GM19372 (cell line): ENCODE data around the gene ATAD3B.
"Not testable (repeated sequence)": the region's sequence is repeated elsewhere in the genome, so short reads cannot be mapped to it uniquely, and the experiment has no call there.

Experiments
- ATAC-seq: cut with Tn5 transposase; IDR thresholded peaks from one replicate; pipeline ENCODE4 v1.9.1; 2021; ENCODE audit warnings: mild to moderate bottlenecking, low read depth, moderate library complexity; ENCODE audit not compliant: unreplicated experiment

The ATAD3B gene

DNA sequence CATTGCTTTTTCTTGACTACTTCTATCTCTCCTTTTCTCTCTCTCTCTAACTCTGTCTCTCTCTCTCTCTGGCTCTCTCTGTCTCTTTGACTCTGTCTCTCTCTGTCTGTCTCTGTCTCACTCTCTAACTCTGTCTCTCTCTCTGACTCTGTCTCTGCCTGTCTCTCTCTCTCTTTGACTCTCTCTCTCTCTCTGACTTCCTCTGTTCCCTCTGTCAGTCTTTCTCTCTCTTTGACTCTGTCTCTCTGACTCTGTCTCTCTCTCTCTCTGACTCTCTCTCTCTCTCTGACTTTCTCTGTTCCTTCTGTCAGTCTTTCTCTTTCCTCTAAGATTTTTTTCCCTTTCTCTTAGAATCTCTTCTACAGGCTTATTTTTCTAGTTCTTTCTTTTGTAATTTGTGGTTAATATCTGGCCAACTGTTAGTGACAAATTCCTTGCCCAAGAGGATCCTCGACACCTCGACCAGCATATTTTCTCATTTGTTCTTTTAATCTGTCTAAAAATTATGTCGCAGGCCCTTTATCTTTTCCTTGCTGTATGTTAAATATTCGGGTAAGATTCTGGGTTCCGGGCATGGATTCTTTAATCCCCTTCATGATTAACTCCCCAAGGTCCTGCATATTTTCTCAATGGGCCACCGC lies 22.3 kb upstream of the ATAD3B start, which contains the start of gene ATAD3C:
ATAD3C (plus strand) TSS at position 591 of the 641 bp plus-strand sequence. CDS start 995 bp downstream, outside the sequence.
- ATAC-seq: no peak

DNA sequence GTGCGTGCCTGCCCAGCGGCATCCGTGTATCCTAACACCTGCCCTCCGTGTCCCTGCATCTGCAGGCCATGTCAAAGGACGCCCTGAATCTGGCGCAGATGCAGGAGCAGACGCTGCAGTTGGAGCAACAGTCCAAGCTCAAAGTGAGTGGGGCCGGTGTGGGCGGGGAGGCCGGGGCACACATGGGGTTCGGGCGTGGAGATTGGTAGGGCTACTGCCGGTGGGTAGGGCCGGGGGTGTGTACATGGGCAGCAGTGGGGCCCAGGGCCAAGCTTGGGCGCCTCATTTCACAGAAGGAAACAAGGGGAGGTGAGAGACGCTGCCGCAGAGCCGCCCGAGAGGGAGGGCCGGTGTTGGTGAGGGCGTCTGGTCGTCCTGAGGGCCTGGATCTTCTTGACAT lies 20.9 kb upstream of the ATAD3B start:
- ATAC-seq: not testable (repeated sequence)

DNA sequence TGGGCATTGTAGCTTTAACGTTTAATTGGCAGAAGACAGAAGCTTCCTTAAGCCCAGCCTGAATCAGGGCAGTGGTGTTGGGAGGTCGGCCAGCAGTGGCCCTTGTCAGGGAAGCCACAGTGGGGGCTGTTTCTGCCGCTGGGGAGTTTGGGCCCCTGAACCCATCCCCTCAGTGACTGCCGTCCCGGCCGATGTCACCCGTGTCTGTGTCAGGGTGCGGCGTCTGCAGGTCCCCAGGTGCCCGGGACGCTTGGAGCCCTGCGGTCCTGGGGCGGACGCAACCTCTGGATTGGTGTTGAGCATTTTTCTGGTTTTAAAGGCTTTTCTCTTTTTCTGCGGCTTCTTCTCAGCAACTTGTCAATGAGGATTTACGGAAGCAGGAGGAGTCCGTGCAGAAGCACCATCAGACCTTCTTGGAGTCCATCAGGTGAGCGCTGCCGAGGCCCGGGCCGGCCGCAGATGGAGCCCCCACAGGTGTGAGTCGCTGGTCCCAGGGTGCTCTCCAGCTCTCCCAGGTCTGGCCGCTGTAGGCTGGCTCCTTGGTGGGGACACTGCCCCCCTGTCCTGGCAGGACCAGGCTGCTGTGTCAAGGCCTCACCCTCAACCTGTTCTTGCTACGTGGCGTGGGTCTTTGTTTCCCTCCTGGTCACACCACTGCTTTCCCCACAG lies 19.7 kb upstream of the ATAD3B start:
- ATAC-seq: no peak

DNA sequence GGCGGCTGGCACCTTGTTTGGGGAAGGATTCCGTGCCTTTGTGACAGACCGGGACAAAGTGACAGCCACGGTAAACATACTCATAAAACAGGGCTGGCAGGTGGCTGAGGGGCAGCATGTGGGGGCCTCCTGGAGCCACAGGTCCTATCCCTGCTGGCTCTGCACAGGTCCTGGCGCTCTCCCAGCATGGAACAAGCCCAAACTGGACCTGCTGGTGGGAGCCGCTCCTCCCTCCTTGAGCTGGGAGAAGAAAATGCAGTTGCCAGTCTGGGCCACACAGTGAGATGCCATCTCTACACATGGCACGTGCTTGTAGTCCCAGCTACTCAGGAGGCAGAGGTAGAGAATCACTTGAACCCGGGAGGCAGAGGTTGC lies 19.2 kb upstream of the ATAD3B start:
- ATAC-seq: not testable (repeated sequence)

DNA sequence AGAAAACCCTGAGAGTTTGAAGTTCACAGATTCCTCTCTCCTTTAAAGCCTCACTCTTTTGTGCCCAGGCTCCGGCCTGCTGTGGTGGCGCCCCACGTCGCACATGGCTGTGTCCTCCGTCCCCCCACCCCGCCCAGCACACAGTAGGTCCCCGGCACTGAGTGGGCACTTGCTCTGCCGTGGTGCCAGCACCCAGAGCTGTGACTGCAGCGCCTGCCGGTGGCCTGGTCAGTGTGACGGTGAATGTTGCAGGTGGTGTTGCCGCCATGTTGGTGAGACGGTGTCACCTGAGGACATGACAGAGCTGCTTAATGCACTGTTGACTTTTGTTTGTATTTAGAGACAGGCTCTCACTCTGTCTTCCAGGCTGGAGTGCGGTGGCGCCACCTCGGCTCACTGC lies 18.7 kb upstream of the ATAD3B start:
- no peak for ATAC-seq

DNA sequence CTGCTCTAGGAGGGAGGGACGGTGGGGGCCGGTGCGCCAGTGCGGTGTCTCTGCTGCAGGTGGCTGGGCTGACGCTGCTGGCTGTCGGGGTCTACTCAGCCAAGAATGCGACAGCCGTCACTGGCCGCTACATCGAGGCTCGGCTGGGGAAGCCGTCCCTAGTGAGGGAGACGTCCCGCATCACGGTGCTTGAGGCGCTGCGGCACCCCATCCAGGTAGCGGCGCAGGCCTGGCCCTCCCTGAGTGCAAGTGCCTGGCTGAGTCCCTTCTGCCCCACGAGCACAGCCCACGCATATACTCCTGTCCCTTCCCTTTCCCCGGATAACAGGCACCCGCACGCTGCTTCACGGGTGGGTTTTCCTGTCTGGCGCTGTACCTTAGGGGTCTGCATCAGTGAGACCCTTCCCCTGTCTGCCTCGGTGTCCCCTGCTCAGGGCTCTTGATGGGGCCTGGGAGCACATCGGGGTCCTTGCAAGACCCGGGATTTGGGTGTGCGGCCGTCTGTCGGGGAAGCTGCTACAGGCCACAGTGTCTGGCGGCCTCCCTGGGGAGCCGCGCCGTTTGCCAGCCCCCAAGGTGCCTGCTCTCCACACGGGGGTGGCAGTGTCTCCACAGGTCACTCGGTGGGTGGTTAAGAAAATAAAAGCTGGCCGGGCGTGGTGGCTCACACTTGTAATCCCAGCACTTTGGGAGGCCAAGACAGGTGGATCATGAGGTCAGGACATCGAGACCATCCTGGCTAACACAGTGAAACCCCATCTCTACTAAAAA lies 17.1 kb upstream of the ATAD3B start:
- not testable (repeated sequence) for ATAC-seq

DNA sequence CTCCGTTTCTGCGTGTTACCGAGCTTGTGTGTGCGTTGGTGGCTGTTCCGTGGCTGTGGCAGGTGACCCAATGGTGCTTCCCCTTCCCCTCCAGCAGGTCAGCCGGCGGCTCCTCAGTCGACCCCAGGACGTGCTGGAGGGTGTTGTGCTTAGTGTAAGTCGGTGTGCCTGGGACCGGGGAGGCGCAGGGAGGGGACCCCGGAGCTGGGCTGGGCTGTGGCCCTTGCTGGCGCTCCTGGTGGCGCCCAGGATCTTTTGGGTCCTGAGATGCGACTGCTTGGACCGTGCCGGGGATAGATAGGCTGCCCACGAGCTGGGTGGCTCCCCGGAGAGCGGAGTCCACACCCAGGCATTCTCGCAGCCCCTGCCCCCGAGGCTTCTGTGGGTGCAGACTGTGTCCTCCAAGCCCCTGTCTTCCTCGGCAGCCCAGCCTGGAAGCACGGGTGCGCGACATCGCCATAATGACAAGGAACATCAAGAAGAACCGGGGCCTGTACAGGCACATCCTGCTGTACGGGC lies 16.1 kb upstream of the ATAD3B start:
- ATAC-seq: no peak

DNA sequence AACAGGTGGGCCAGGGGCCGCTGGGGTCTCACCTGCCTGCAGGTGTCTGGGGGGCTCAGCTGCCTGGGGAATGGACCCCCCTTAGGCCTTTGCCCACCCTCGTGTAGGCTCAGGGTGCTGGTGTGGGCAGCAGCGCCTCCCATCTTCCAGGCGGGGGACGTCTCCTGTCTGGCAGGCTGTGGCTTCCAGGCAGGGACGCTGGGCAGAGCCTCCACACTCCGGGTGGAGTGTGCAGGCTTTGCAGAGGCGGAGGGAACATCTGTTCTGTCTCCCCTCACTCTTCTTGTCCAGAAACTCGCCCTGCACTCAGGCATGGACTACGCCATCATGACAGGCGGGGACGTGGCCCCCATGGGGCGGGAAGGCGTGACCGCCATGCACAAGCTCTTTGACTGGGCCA lies 15.6 kb upstream of the ATAD3B start:
- not testable (repeated sequence) for ATAC-seq

DNA sequence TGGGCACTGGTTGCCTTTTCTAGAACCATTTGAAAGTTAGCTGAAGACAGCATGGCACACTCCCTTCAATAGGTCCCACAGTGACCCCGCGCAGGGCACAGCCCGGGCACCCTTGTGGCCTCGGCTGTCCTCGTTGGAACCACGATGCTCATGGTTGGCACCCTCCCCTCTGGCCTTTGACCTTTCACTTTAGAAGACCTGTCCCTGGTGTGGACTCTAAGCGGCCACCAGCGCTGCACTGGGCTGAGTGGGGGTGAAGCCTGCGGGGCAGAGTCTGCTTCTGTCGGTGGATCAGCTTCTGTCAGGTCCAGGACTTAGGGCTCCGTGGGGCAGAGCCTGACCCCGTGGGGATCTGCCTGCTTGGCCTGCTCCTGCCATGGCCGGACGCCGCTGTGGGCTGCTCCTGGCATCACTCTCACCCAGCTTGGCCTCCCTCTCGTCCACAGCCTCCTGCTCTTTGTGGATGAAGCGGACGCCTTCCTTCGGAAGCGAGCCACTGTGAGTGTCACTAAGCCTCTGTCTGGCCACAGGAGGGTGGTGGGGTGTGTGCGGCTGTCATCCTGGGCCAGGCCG lies 14.8 kb upstream of the ATAD3B start:
- ATAC-seq: not testable (repeated sequence)

DNA sequence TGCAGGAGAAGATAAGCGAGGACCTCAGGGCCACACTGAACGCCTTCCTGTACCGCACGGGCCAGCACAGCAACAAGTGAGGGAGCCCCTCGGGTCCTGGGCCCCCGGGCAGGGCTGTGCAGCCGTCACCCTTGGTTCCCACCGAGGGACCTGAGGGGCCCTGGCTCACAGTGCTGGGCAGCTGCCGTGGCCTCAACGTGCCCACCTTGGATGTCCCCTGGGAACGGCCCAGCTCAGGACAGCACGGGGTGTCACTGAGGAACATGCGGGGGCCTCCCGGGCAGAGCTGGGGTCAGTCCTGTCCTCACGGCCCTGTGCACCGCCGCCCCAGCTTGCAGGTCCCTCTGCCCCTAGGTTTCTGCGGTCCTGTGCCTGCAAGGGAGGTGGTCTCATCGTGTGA lies 12.4 kb upstream of the ATAD3B start:
- not testable (repeated sequence) for ATAC-seq

DNA sequence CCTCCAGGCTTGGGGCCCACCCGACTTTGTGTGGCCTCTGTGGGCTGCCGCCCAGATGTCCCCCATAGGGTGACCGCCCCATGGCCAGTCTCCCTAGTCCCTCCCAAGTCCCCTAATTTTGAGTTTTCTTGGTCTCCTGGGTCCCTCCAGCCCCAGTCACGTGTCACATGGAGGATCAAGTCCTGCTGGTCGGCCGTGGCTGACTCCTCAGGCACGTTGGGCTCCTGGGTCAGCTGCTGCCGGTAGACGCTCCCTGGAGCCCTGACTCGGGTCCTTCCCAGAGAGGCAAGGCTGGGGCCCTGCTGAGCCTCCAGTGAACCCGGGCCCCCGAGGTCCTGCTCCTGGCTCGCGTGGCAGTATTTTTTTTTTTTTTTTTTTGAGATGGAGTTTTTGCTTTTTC lies 11.9 kb upstream of the ATAD3B start:
- ATAC-seq: not testable (repeated sequence)

DNA sequence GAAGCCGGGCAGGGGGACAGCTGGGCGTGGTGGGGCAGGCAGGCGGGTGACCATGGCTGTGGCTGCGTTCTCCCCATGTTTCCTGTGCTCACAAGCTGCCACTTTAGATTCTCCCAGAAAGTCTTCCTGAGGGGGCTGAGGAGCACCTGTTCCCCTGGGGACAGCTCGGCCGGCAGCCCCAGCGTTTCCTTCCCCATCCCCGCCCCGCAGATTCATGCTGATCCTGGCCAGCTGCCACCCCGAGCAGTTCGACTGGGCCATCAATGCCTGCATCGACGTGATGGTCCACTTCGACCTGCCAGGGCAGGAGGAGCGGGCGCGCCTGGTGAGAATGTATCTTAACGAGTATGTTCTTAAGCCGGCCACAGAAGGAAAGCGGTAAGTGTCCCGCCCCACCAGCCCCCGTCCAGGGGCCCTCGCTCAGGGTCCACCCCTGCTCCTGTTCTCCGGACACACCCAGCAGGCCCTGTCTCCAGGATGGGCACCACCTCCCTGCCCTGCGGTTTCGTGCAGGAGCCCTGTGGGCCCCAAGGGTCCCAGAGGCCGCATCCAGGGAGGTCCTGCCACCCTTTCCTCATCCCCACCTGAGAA lies 10.9 kb upstream of the ATAD3B start:
- ATAC-seq: no peak

DNA sequence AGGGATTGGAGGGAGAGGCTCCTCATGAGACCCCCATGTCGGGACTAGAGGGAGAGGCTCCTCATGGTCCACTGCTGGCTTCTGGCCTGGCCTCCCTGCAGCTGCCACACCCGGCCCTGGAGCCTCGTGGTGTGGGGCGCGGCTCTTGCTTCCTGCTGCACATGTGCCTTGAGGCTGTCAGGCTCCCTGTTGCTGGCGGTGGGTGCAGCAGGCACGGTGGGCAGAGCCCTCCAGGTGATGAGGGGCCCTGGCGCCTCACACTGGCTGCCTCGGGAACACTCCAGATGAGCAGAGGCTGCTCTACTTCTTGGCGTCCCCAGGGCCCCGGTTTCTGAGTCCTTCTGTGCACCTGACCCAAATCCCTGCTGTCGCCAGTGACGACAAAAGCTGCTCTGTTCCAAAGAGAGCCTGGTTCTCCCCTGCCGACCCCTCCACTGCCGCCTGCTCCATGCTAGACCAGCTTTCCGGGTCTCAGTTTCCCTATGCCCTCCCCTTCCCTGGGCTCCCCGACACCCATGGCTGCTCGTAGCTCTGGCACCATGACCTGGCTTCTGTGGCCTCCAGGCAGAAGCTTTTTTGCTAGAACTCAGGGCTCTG lies 9.7 kb upstream of the ATAD3B start:
- ATAC-seq: no peak

DNA sequence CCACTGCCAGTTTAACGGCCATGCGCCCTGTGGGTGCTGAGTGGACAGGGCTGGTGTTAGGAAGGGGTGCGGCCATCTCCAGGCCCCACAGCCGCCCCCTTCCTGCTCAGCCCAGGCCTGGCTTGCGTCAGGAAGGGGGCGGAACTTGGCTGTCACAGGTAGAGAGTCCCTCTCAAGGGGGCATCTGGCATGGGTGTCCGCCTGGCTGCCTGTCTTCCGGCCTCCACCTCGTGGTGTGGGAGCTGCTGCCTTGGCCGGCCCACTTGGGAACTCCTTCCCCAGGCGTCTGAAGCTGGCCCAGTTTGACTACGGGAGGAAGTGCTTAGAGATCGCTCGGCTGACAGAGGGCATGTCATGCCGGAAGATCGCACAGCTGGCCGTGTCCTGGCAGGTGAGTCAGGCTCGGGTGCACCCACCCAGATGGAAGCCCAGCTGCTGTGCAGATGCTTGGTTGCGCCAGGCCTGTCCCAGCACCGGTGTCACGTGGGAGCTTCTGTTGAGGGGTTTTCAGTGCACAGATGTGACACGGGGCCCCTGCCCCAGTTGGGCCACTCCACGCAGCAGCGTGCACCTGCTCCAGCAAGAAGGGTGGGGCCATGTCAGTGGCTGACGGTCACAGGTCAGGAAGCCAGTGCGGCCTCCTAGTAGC lies 9.1 kb upstream of the ATAD3B start:
- ATAC-seq: no peak

DNA sequence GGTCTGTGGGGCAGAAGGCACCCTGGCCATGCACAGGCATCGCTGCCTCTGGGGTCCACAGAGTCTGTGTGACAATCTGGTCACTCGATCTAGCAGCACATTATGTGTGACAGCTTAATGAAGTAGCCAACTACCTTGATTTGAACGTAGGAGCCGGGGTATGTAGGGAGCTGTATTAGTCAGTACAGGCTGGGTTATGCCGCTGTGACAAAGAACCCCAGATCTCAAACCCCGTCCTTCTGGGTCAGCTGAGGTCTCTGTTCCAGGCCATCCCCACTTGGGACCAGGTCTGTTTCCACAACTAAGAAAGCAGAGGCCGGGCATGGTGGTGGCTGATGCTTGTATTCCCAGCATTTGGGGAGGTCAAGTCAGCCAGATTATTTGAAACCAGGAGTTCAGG lies 8.3 kb upstream of the ATAD3B start:
- no peak for ATAC-seq

DNA sequence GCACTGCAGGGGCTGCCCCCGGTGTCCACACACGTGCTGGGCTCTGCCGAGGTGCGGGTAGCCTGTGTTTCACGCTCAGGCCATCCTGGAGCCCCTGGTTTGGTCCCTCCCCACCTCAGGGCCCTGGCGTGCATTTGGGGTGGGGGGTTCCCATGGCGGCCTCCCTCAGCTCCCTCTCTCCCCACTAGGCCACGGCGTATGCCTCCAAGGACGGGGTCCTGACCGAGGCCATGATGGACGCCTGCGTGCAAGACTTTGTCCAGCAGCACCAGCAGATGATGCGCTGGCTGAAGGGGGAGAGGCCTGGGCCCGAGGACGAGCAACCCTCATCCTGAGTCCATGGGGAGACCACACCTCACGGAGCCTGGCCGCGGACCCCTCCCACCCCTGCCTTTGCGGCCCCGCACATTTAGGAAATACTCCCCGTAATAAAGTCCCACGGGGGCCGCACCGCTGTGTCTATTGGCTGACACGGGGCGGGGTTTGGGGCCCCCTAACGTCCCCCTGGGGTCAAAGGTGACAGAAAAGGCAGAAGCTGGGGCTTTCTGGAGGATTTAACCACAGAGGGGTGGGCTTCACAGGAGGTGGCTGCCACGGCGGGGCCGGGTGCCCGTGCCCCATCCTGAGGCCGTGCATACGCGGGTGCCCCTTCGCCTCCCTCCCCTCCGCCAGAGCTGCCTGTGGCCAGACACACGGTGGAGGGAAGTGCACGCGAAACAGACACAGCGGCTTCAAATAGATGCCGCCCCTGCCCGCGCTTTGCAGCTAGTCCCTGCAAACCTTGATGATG lies 3.2 kb upstream of the ATAD3B start:
- ATAC-seq: not testable (repeated sequence)

DNA sequence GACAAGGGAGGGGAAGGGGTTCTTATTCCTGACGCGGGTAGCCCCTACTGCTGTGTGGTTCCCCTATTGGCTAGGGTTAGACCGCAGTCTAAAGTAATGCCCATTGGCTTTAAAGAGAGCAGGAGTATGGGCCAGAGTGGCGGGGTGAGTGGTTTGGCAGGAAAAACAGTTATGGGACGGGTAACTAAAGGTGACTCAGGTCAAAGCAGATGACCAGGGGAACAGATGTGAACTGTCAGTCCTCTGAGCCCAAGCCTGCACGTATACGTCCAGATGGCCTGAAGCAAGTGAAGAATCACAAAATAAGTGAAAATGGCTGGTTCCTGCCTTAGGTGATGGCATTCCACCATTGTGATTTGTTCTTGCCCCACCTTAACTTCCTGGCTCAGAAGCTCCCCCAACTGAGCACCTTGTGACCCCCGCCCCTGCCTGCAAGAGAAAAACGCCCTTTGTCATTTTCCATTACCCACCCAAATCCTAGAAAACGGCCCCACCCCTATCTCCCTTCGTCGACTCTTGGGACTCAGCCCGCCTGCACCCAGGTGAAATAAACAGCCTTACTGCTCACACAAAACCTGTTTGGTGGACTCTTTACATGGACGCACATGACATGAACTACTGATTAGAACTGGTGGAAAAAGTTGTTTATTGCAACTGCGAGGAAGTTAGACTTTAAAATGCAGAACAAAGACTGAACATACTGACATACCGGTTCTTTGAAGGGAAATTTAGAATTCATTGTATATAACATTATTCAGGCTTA lies 758 bp upstream of the ATAD3B start:
- ATAC-seq: no peak
